ENCODE data around the gene PAQR7. TPM values are rescaled to one million over a fixed set of nuclear protein-coding genes. Genes with fewer than 3 reads are reported as not detected.

The PAQR7 gene
- polyA plus RNA-seq, 1 experiment: 10.7 TPM

- Histone ChIP-seq H3K27ac (ENCODE audit: low read depth, low read length) (peak overlapping the region; percentile 47), H3K27me3 (ENCODE audit: control insufficient read depth, insufficient read depth, low read length) (no peaks in the 10 kb centered on the region), H3K4me3 (ENCODE audit: low read depth, low read length) (no peak overlapping the region), H3K9me3 (ENCODE audit: control insufficient read depth, insufficient read depth, low read length) (no peaks in the 10 kb centered on the region)
- CTCF ChIA-PET: interaction anchor here (0.9 kb wide), 1 partner anchor 107 kb away, joined by 3 read pairs; no protein-coding TSS in a partner anchor
- POLR2A ChIA-PET: interaction anchor here (1.0 to 2.1 kb wide), 2 partner anchors 15 to 71 kb away, joined by 6 to 8 read pairs; partner anchors contain the start of genes MTFR1L and PAQR7
- TF ChIP-seq, protein P1, sequence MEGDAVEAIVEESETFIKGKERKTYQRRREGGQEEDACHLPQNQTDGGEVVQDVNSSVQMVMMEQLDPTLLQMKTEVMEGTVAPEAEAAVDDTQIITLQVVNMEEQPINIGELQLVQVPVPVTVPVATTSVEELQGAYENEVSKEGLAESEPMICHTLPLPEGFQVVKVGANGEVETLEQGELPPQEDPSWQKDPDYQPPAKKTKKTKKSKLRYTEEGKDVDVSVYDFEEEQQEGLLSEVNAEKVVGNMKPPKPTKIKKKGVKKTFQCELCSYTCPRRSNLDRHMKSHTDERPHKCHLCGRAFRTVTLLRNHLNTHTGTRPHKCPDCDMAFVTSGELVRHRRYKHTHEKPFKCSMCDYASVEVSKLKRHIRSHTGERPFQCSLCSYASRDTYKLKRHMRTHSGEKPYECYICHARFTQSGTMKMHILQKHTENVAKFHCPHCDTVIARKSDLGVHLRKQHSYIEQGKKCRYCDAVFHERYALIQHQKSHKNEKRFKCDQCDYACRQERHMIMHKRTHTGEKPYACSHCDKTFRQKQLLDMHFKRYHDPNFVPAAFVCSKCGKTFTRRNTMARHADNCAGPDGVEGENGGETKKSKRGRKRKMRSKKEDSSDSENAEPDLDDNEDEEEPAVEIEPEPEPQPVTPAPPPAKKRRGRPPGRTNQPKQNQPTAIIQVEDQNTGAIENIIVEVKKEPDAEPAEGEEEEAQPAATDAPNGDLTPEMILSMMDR (IDR thresholded peaks at IDR 0.05; ENCODE audit: low read depth, low read length): no peak
- DNase-seq (ENCODE audit: low read depth, low spot score): no peak
Observed at GRCh38 chr1:25890239-25891034, 14.9 kb upstream of the PAQR7 start.

- Histone ChIP-seq H3K4me3 (ENCODE audit: low read depth, low read length) (no peak overlapping the region), H3K9me3 (ENCODE audit: control insufficient read depth, insufficient read depth, low read length) (no peaks in the 10 kb centered on the region), H3K27me3 (ENCODE audit: control insufficient read depth, insufficient read depth, low read length) (no peaks in the 10 kb centered on the region), H3K27ac (ENCODE audit: low read depth, low read length) (peak overlapping the region; percentile 39)
- TF ChIP-seq, protein P1 (IDR thresholded peaks at IDR 0.05; ENCODE audit: low read depth, low read length): peak; percentile 49
- ChIA-PET CTCF (interaction anchor here (0.9 kb wide), 1 partner anchor 13 kb away, joined by 3 read pairs; no protein-coding TSS in a partner anchor), POLR2A (interaction anchor here (0.6 to 2.1 kb wide), 2 partner anchors 14 kb away, joined by 3 to 8 read pairs; partner anchors contain the start of gene PAQR7)
- no peak for DNase-seq (ENCODE audit: low read depth, low spot score)
Observed at GRCh38 chr1:25889470-25889869, 14.0 kb upstream of the PAQR7 start.

GRCh38 chr1:25888426-25888987, 13.0 kb upstream of the PAQR7 start:
- ChIA-PET CTCF (interaction anchor here (0.6 to 0.9 kb wide), 3 partner anchors 14 to 109 kb away, joined by 3 to 4 read pairs (median 3); partner anchors contain the start of gene PAFAH2), POLR2A (no interaction called here)
- TF ChIP-seq, protein P1 (IDR thresholded peaks at IDR 0.05; ENCODE audit: low read depth, low read length): no peak
- Histone ChIP-seq H3K27me3 (ENCODE audit: control insufficient read depth, insufficient read depth, low read length) (no peaks in the 10 kb centered on the region), H3K9me3 (ENCODE audit: control insufficient read depth, insufficient read depth, low read length) (no peaks in the 10 kb centered on the region), H3K27ac (ENCODE audit: low read depth, low read length) (no peak overlapping the region), H3K4me3 (ENCODE audit: low read depth, low read length) (no peak overlapping the region)
- DNase-seq (ENCODE audit: low read depth, low spot score): no peak

GRCh38 chr1:25885602-25886001, 10.1 kb upstream of the PAQR7 start:
- H3K27me3 ChIP-seq (ENCODE audit: control insufficient read depth, insufficient read depth, low read length): no peaks in the 10 kb centered on the region
- H3K27ac ChIP-seq (ENCODE audit: low read depth, low read length): no peak overlapping the region
- POLR2A ChIA-PET: no interaction called here
- TF ChIP-seq, protein P1 (IDR thresholded peaks at IDR 0.05; ENCODE audit: low read depth, low read length): no peak
- H3K9me3 ChIP-seq (ENCODE audit: control insufficient read depth, insufficient read depth, low read length): no peaks in the 10 kb centered on the region
- H3K4me3 ChIP-seq (ENCODE audit: low read depth, low read length): no peak overlapping the region
- CTCF ChIA-PET: no interaction called here
- no peak for DNase-seq (ENCODE audit: low read depth, low spot score)

- Histone ChIP-seq H3K27ac (ENCODE audit: low read depth, low read length) (no peak overlapping the region), H3K4me3 (ENCODE audit: low read depth, low read length) (no peak overlapping the region), H3K9me3 (ENCODE audit: control insufficient read depth, insufficient read depth, low read length) (no peaks in the 10 kb centered on the region), H3K27me3 (ENCODE audit: control insufficient read depth, insufficient read depth, low read length) (peaks cover 3% of the 10 kb centered on the region)
- ChIA-PET POLR2A (no interaction called here), CTCF (no interaction called here)
- DNase-seq (ENCODE audit: low read depth, low spot score): no peak
- TF ChIP-seq, protein P1 (IDR thresholded peaks at IDR 0.05; ENCODE audit: low read depth, low read length): no peak
Observed at GRCh38 chr1:25881266-25881665, 5.8 kb upstream of the PAQR7 start.

Data from AG04450 (cell line).